Ascending aorta (tissue), 2 donors: ENCODE data around the gene VASN. TPM values are rescaled to one million over a fixed set of nuclear protein-coding genes. Genes with fewer than 3 reads are reported as not detected.

Experiments used
- DNase-seq, 2 donors: peaks; one replicate each; pipeline ENCODE4 v3.0.0-alpha.2; 2019; ENCODE audit warnings: low spot score in 2 of 2
- H3K27ac ChIP-seq, 2 donors: fragments of 200-600 bp; sonication (generic); one replicate each; pipeline ENCODE4 v1.5.1; 2016 to 2017; ENCODE audit warnings: mild to moderate bottlenecking in 1 of 2
- H3K27me3 ChIP-seq: fragments of 200-600 bp; sonication (generic); one replicate; pipeline ENCODE4 v1.5.1; 2017
- H3K36me3 ChIP-seq, 2 donors: fragments of 200-600 bp; sonication (generic); one replicate each; pipeline ENCODE4 v1.5.1; 2016
- H3K4me1 ChIP-seq, 2 donors: fragments of 200-600 bp; sonication (generic); one replicate each; pipeline ENCODE4 v1.5.1; 2016 to 2017; ENCODE audit warnings: mild to moderate bottlenecking in 1 of 2
- H3K4me3 ChIP-seq, 2 donors: fragments of 200-600 bp; sonication (generic); one replicate each; pipeline ENCODE4 v1.5.1; 2016 to 2017; ENCODE audit warnings: mild to moderate bottlenecking in 1 of 2
- H3K9me3 ChIP-seq, 2 donors: fragments of 200-600 bp; sonication (generic); one replicate each; pipeline ENCODE4 v1.5.1; 2016
- CTCF ChIP-seq, 3 experiments: fragments of 200-600 bp in 2 of 3; fragments of 450-650 bp in 1 of 3; sonication (generic) in 2 of 3; IDR thresholded peaks; one replicate each; pipeline ENCODE4 v1.5.1; 2016 to 2019; ENCODE audit warnings: antibody characterized with exemption in 3 of 3, mild to moderate bottlenecking in 1 of 3, moderate library complexity in 1 of 3
- intact Hi-C: fragments of 100-400 bp; cut with DNase I; formaldehyde crosslinking; loops from one replicate; pipeline ENCODE4 v1.15.1; 2023
- total RNA-seq: library from RNA; depleted of rRNA; stranded (reverse); fragments of >200 nt; gene quantifications from one replicate; pipeline ENCODE4 v1.1.0, GENCODE V29; 2016

VASN gene
- total RNA-seq, 1 donor from 2014 or later = 218 TPM

- Histone ChIP-seq H3K27ac (no peak overlapping the region), H3K4me1 (peaks cover 0 to 3% of the 10 kb centered on the region in 2 donors), H3K27me3 (no peaks in the 10 kb centered on the region), H3K4me3 (no peak overlapping the region), H3K9me3 (no peaks in the 10 kb centered on the region), H3K36me3 (peaks cover 0 to 12% of the 10 kb centered on the region in 2 donors)
- no peak for DNase-seq
- intact Hi-C loops = no loop called here
- TF ChIP-seq CTCF (IDR thresholded peaks at IDR 0.05) = no peak
These were observed 27.5 kb downstream of the VASN start for GRCh38 chr16:4399001-4399730.

DNA sequence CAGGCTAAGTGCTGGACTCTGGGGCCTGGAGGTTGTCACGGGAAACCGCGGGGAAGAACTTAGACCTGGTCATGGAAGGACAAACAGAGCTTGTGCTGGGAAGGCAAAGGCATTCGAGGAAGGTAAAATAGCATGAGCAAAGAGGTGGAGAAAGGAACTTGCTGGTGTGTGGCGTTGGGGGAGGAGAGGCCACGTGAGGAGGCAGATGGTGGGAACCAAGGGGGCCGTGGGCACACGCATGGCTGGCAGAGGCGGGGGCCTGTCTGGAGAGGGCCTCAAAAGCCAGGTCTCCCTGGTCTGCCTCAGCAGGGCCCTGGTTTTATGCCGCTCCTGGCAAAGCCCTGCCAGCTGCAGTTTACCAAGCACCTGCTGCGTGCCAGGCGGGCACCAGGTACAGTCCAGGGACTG is 29.4 kb downstream of the VASN start:
- peaks cover 14 to 20% of the 10 kb centered on the region in 2 donors for H3K36me3 ChIP-seq
- no peaks in the 10 kb centered on the region for H3K27me3 ChIP-seq
- no peak overlapping the region for H3K4me3 ChIP-seq
- H3K9me3 ChIP-seq = no peaks in the 10 kb centered on the region
- H3K4me1 ChIP-seq = peaks cover 0 to 3% of the 10 kb centered on the region in 2 donors
- H3K27ac ChIP-seq = no peak overlapping the region
- intact Hi-C loops = no loop called here
- DNase-seq = peak in 1 of 2 donors; percentile 58
- TF ChIP-seq CTCF (IDR thresholded peaks at IDR 0.05) = no peak

DNA sequence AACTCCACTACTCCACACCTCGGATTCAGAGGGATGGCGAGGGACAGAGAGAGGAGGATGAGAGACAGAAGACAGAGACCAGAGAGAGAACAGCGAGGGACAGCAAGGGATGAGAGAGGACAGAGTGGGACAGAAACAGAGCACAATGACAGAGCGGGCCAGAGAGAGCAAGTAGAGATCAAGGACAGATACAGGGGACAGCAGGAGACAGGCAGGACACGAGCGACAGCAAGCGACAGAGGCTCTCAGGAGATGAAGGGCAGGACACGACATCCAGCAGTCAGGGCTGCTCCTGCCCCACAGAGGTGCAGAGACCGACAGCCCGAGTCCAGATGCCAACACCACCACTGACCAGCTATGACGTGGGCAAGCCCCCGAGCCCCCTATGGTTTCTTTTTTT is 29.9 kb downstream of the VASN start:
- TF ChIP-seq CTCF (IDR thresholded peaks at IDR 0.05) = no peak
- peaks cover 18 to 24% of the 10 kb centered on the region in 2 donors for H3K36me3 ChIP-seq
- intact Hi-C loops = no loop called here
- no peak overlapping the region for H3K27ac ChIP-seq
- H3K9me3 ChIP-seq = no peaks in the 10 kb centered on the region
- H3K4me1 ChIP-seq = peaks cover 0 to 3% of the 10 kb centered on the region in 2 donors
- H3K27me3 ChIP-seq = no peaks in the 10 kb centered on the region
- DNase-seq = no peak
- no peak overlapping the region for H3K4me3 ChIP-seq

- Histone ChIP-seq H3K27me3 (no peaks in the 10 kb centered on the region), H3K36me3 (peaks cover 28 to 35% of the 10 kb centered on the region in 2 donors), H3K27ac (no peak overlapping the region), H3K4me3 (peak overlapping the region in 1 of 2 donors; percentile 40), H3K4me1 (peaks cover 0 to 3% of the 10 kb centered on the region in 2 donors), H3K9me3 (no peaks in the 10 kb centered on the region)
- TF ChIP-seq CTCF (IDR thresholded peaks at IDR 0.05) = peak; percentile 86 to 97 (median 96)
- peak in 1 of 2 donors; percentile 89 for DNase-seq
- intact Hi-C loops = loop anchor here (1.0 kb wide), 1 partner anchor 43 kb away; no protein-coding TSS in a partner anchor
These were observed 30.9 kb downstream of the VASN start for GRCh38 chr16:4402439-4403132.

- TF ChIP-seq CTCF (IDR thresholded peaks at IDR 0.05) = no peak
- DNase-seq = peak in 1 of 2 donors; percentile 66
- intact Hi-C loops = no loop called here
These were observed 31.7 kb downstream of the VASN start for GRCh38 chr16:4403133-4403949.

More at GRCh38 chr16:4403133-4403949, 31.7 kb downstream of the VASN start:
- no peak overlapping the region for H3K4me3 ChIP-seq
- H3K27me3 ChIP-seq = no peaks in the 10 kb centered on the region
- peaks cover 0 to 3% of the 10 kb centered on the region in 2 donors for H3K4me1 ChIP-seq
- H3K36me3 ChIP-seq = peaks cover 35 to 43% of the 10 kb centered on the region in 2 donors
- H3K9me3 ChIP-seq = no peaks in the 10 kb centered on the region
- H3K27ac ChIP-seq = no peak overlapping the region
